NCI-H2196 (cell line): ENCODE measurements around the gene S100A4.
A peak's percentile ranks its signal among the peaks of the same experiment; 100 is the strongest.

Experiments used
- DNase-seq: peaks from one replicate; lab custom pipeline; 2025; ENCODE audit not compliant: unreplicated experiment; lab: John Stamatoyannopoulos, UW

Gene S100A4

GRCh38 chr1:153548722-153549688 is 3.4 kb upstream of the S100A4 start, which contains the start of gene S100A3:
TSS of gene S100A3 (minus strand) at chr1:153549258. CDS start at chr1:153548485, 773 bp downstream.
- DNase-seq = no peak

GRCh38 chr1:153547560-153548551 is 2.2 kb upstream of the S100A4 start:
- no peak for DNase-seq

GRCh38 chr1:153546796-153547559 is 1.4 kb upstream of the S100A4 start:
- no peak for DNase-seq

GRCh38 chr1:153546371-153546770 is 765 bp upstream of the S100A4 start:
- no peak for DNase-seq

- DNase-seq = no peak
Observed at GRCh38 chr1:153544453-153545066, 1.0 kb downstream of the S100A4 start.

GRCh38 chr1:153543736-153544135 is 1.9 kb downstream of the S100A4 start:
- DNase-seq = no peak

- no peak for DNase-seq
Observed at GRCh38 chr1:153542956-153543711, 2.5 kb downstream of the S100A4 start.

GRCh38 chr1:153541641-153542590 is 3.7 kb downstream of the S100A4 start:
- no peak for DNase-seq

- no peak for DNase-seq
Observed at GRCh38 chr1:153540394-153541361, 4.9 kb downstream of the S100A4 start, which contains the start of gene S100A5. TSS of gene S100A5 (minus strand) at chr1:153540934. CDS start at chr1:153540191, 743 bp downstream.

GRCh38 chr1:153539395-153540093 is 6.1 kb downstream of the S100A4 start:
- DNase-seq = no peak

- DNase-seq = no peak
Observed at GRCh38 chr1:153538315-153538821, 7.2 kb downstream of the S100A4 start.

GRCh38 chr1:153537376-153537730 is 8.3 kb downstream of the S100A4 start:
- DNase-seq = no peak

- no peak for DNase-seq
Observed at GRCh38 chr1:153536671-153537375, 8.8 kb downstream of the S100A4 start.

GRCh38 chr1:153536012-153536670 is 9.5 kb downstream of the S100A4 start:
- DNase-seq = peak; percentile 69
